Cardiac muscle cell (in vitro differentiated cells and primary cell): ENCODE measurements around the gene PRR20G. TPM values are rescaled to one million over a fixed set of nuclear protein-coding genes. Genes with fewer than 3 reads are reported as not detected.

Experiments
- DNase-seq, 2 donors: peaks; one replicate each; pipeline versions ENCODE4 v3.0.0 to v3.0.0-alpha.2; 2010 to 2017; ENCODE audit warnings: low read depth in 1 of 2, low spot score in 1 of 2
- H3K27ac ChIP-seq: fragments of 200-600 bp; sonication (generic); 2 replicates; pipeline ENCODE4 v1.5.1; 2016
- H3K27me3 ChIP-seq: fragments of 200-600 bp; sonication (generic); 2 replicates; pipeline ENCODE4 v1.6.0; 2016; ENCODE audit warnings: control low read depth
- H3K36me3 ChIP-seq: fragments of 200-600 bp; sonication (generic); 2 replicates; pipeline ENCODE4 v1.5.1; 2016; ENCODE audit warnings: control low read depth
- H3K4me1 ChIP-seq: fragments of 200-600 bp; sonication (generic); 2 replicates; pipeline ENCODE4 v1.8.1; 2017; ENCODE audit warnings: low read depth, mild to moderate bottlenecking, mixed run types
- H3K4me3 ChIP-seq: fragments of 200-600 bp; sonication (generic); 2 replicates; pipeline ENCODE4 v1.5.1; 2016; ENCODE audit warnings: mild to moderate bottlenecking
- H3K9me3 ChIP-seq: fragments of 200-600 bp; sonication (generic); 2 replicates; pipeline ENCODE4 v1.5.1; 2017; ENCODE audit warnings: low read depth, mild to moderate bottlenecking, control low read depth
- CTCF ChIP-seq: IDR thresholded peaks from 2 replicates; pipeline ENCODE4 v1.5.1; 2012; ENCODE audit warnings: low read depth, mild to moderate bottlenecking, low read length
- polyA plus RNA-seq: library from polyadenylated mRNA; unstranded; fragments of >200 nt; fragmentation: Nextera tagmentation; extraction: Ambion mirVana; gene quantifications from 2 replicates; pipeline ENCODE4 v1.2.1, GENCODE V29; 2016
- total RNA-seq: library from RNA; depleted of rRNA; stranded (reverse); fragments of >200 nt; gene quantifications from 2 replicates; pipeline ENCODE4 v1.2.3, GENCODE V29; 2016

The PRR20G gene
- total and polyA plus RNA-seq, 2 experiments from 2014 or later, result not detected

GRCh38 chr3:127289706-127290575 lies 2.1 kb upstream of the PRR20G start:
- TF ChIP-seq CTCF, result no peak
- no peak for DNase-seq

GRCh38 chr3:127288921-127289705 lies 1.3 kb upstream of the PRR20G start:
- H3K9me3 ChIP-seq, result no peaks in the 10 kb centered on the region
- no peak overlapping the region for H3K4me3 ChIP-seq
- H3K27me3 ChIP-seq, result no peaks in the 10 kb centered on the region
- H3K36me3 ChIP-seq, result no peaks in the 10 kb centered on the region
- no peak for DNase-seq
- no peak for TF ChIP-seq CTCF
- H3K4me1 ChIP-seq, result no peaks in the 10 kb centered on the region
- H3K27ac ChIP-seq, result no peak overlapping the region

More at GRCh38 chr3:127289706-127290575, 2.1 kb upstream of the PRR20G start:
- H3K4me3 ChIP-seq, result no peak overlapping the region
- no peaks in the 10 kb centered on the region for H3K27me3 ChIP-seq
- no peaks in the 10 kb centered on the region for H3K9me3 ChIP-seq
- no peaks in the 10 kb centered on the region for H3K36me3 ChIP-seq
- no peaks in the 10 kb centered on the region for H3K4me1 ChIP-seq
- no peak overlapping the region for H3K27ac ChIP-seq

GRCh38 chr3:127288343-127288742 lies 497 bp upstream of the PRR20G start:
- no peaks in the 10 kb centered on the region for H3K27me3 ChIP-seq
- H3K9me3 ChIP-seq, result no peaks in the 10 kb centered on the region
- DNase-seq, result no peak
- H3K4me1 ChIP-seq, result no peaks in the 10 kb centered on the region
- H3K27ac ChIP-seq, result no peak overlapping the region
- no peak overlapping the region for H3K4me3 ChIP-seq
- TF ChIP-seq CTCF, result no peak
- no peaks in the 10 kb centered on the region for H3K36me3 ChIP-seq

GRCh38 chr3:127286571-127287140 lies 1.2 kb downstream of the PRR20G start:
- no peak overlapping the region for H3K27ac ChIP-seq
- TF ChIP-seq CTCF, result no peak
- H3K4me3 ChIP-seq, result no peak overlapping the region
- no peaks in the 10 kb centered on the region for H3K27me3 ChIP-seq
- H3K36me3 ChIP-seq, result no peaks in the 10 kb centered on the region
- no peaks in the 10 kb centered on the region for H3K4me1 ChIP-seq
- no peaks in the 10 kb centered on the region for H3K9me3 ChIP-seq
- DNase-seq, result peak in 1 of 2 donors; percentile 2

- Histone ChIP-seq H3K4me3 (no peak overlapping the region), H3K4me1 (no peaks in the 10 kb centered on the region), H3K36me3 (no peaks in the 10 kb centered on the region), H3K27ac (no peak overlapping the region), H3K9me3 (no peaks in the 10 kb centered on the region), H3K27me3 (no peaks in the 10 kb centered on the region)
- DNase-seq, result no peak
- no peak for TF ChIP-seq CTCF
Observed at GRCh38 chr3:127284258-127284657, 3.6 kb downstream of the PRR20G start.
